Peyer's patch (tissue), 4 donors: ENCODE results near the gene CEMIP. TPM values are rescaled to one million over a fixed set of nuclear protein-coding genes. Genes with fewer than 3 reads are reported as not detected.

Experiments
- DNase-seq, 3 donors: peaks; one replicate each; pipeline ENCODE4 v3.0.0-alpha.2; 2017 to 2019
- H3K27ac ChIP-seq, 4 donors: fragments of 200-600 bp; sonication (generic); one replicate each; pipeline ENCODE4 v1.5.1; 2016 to 2019
- H3K27me3 ChIP-seq, 2 donors: fragments of 200-600 bp; sonication (generic); one replicate each; pipeline ENCODE4 v1.5.1; 2019
- H3K36me3 ChIP-seq, 3 donors: fragments of 200-600 bp; sonication (generic); one replicate each; pipeline ENCODE4 v1.5.1; 2016 to 2019
- H3K4me1 ChIP-seq, 4 donors: fragments of 200-600 bp; sonication (generic); one replicate each; pipeline ENCODE4 v1.5.1; 2016 to 2019
- H3K4me3 ChIP-seq, 4 donors: fragments of 200-600 bp; sonication (generic); 1 replicate in 3 of 4; 2 replicates in 1 of 4; pipeline ENCODE4 v1.5.1; 2016 to 2019; ENCODE audit warnings: mild to moderate bottlenecking in 1 of 4
- H3K9me3 ChIP-seq, 4 donors: fragments of 200-600 bp; sonication (generic); one replicate each; pipeline ENCODE4 v1.5.1; 2016 to 2019; ENCODE audit warnings: mild to moderate bottlenecking in 1 of 4
- CTCF ChIP-seq, 6 experiments: fragments of 450-650 bp in 4 of 6; fragments of 200-600 bp in 2 of 6; sonication (generic) in 1 of 6; IDR thresholded peaks; one replicate each; pipeline ENCODE4 v1.5.1; 2017 to 2019; ENCODE audit warnings: antibody characterized with exemption in 6 of 6, mild to moderate bottlenecking in 3 of 6, moderate library complexity in 1 of 6
- POLR2A ChIP-seq, 2 donors: fragments of 450-650 bp; IDR thresholded peaks; one replicate each; pipeline ENCODE4 v1.5.1; 2017; ENCODE audit warnings: antibody characterized with exemption in 2 of 2, mild to moderate bottlenecking in 2 of 2, moderate library complexity in 2 of 2
- total RNA-seq, 4 donors: library from RNA; depleted of rRNA; stranded (reverse); fragments of >200 nt; gene quantifications; one replicate each; pipeline ENCODE4 v1.1.0, GENCODE V29; 2016

Gene CEMIP
- total RNA-seq, 4 donors from 2014 or later = 0.27 to 0.83 (median 0.57) TPM; not detected in 1

GRCh38 chr15:80817901-80818300, 38.7 kb downstream of the CEMIP start:
- TF ChIP-seq CTCF (IDR thresholded peaks at IDR 0.05) (no peak), POLR2A (IDR thresholded peaks at IDR 0.05) (no peak)
- Histone ChIP-seq H3K4me1 (peaks cover 0 to 4% (median 0%) of the 10 kb centered on the region in 4 donors), H3K27me3 (no peaks in the 10 kb centered on the region), H3K9me3 (no peaks in the 10 kb centered on the region), H3K4me3 (no peak overlapping the region), H3K27ac (no peak overlapping the region), H3K36me3 (no peaks in the 10 kb centered on the region)
- DNase-seq = no peak

- TF ChIP-seq POLR2A (IDR thresholded peaks at IDR 0.05) (no peak), CTCF (IDR thresholded peaks at IDR 0.05) (no peak)
- Histone ChIP-seq H3K27ac (no peak overlapping the region), H3K36me3 (no peaks in the 10 kb centered on the region), H3K4me3 (no peak overlapping the region), H3K4me1 (peaks cover 0 to 4% (median 0%) of the 10 kb centered on the region in 4 donors), H3K9me3 (no peaks in the 10 kb centered on the region), H3K27me3 (no peaks in the 10 kb centered on the region)
- no peak for DNase-seq
Measured at GRCh38 chr15:80819001-80819400, 39.8 kb downstream of the CEMIP start.

GRCh38 chr15:80820092-80820491, 40.9 kb downstream of the CEMIP start:
- TF ChIP-seq POLR2A (IDR thresholded peaks at IDR 0.05) (no peak), CTCF (IDR thresholded peaks at IDR 0.05) (no peak)
- H3K4me1 ChIP-seq = peaks cover 0 to 4% (median 0%) of the 10 kb centered on the region in 4 donors
- H3K4me3 ChIP-seq = no peak overlapping the region
- no peaks in the 10 kb centered on the region for H3K9me3 ChIP-seq
- no peaks in the 10 kb centered on the region for H3K36me3 ChIP-seq
- H3K27ac ChIP-seq = no peak overlapping the region
- no peak for DNase-seq
- H3K27me3 ChIP-seq = no peaks in the 10 kb centered on the region

- TF ChIP-seq POLR2A (IDR thresholded peaks at IDR 0.05) = no peak
- TF ChIP-seq CTCF (IDR thresholded peaks at IDR 0.05) = no peak
- H3K9me3 ChIP-seq = no peaks in the 10 kb centered on the region
Measured at GRCh38 chr15:80822256-80822655, 43.1 kb downstream of the CEMIP start.

GRCh38 chr15:80822676-80823075, 43.5 kb downstream of the CEMIP start:
- no peak for DNase-seq
- Histone ChIP-seq H3K4me3 (no peak overlapping the region), H3K9me3 (no peaks in the 10 kb centered on the region), H3K4me1 (no peaks in the 10 kb centered on the region), H3K27ac (no peak overlapping the region), H3K27me3 (no peaks in the 10 kb centered on the region), H3K36me3 (no peaks in the 10 kb centered on the region)
- TF ChIP-seq CTCF (IDR thresholded peaks at IDR 0.05) (no peak), POLR2A (IDR thresholded peaks at IDR 0.05) (no peak)

More at GRCh38 chr15:80822256-80822655, 43.1 kb downstream of the CEMIP start:
- Histone ChIP-seq H3K27ac (no peak overlapping the region), H3K27me3 (no peaks in the 10 kb centered on the region), H3K4me3 (no peak overlapping the region), H3K36me3 (no peaks in the 10 kb centered on the region), H3K4me1 (no peaks in the 10 kb centered on the region)
- no peak for DNase-seq

- TF ChIP-seq POLR2A (IDR thresholded peaks at IDR 0.05) (no peak), CTCF (IDR thresholded peaks at IDR 0.05) (no peak)
- Histone ChIP-seq H3K9me3 (no peaks in the 10 kb centered on the region), H3K27me3 (no peaks in the 10 kb centered on the region), H3K27ac (no peak overlapping the region), H3K36me3 (no peaks in the 10 kb centered on the region), H3K4me1 (no peaks in the 10 kb centered on the region), H3K4me3 (no peak overlapping the region)
- DNase-seq = no peak
Measured at GRCh38 chr15:80823120-80823519, 44.0 kb downstream of the CEMIP start.
